H9 (cell line): ENCODE measurements around the gene TMEM35B. TPM values are rescaled to one million over a fixed set of nuclear protein-coding genes. Genes with fewer than 3 reads are reported as not detected.

ENCODE experiments used
- DNase-seq: peaks from one replicate; pipeline ENCODE4 v3.0.0-alpha.2; 2017
- H2AFZ ChIP-seq: one replicate; pipeline ENCODE4 v1.6.1; 2013; ENCODE audit warnings: mild to moderate bottlenecking, low read length, control low read depth, moderate library complexity
- H2AK5ac ChIP-seq: 2 replicates; pipeline ENCODE4 v1.6.1; 2013; ENCODE audit warnings: low read length, control low read depth, mixed read lengths; ENCODE audit not compliant: insufficient read length
- H2BK120ac ChIP-seq: one replicate; pipeline ENCODE4 v1.6.1; 2013; ENCODE audit warnings: low read depth, mild to moderate bottlenecking, low read length, control low read depth, inconsistent platforms; ENCODE audit not compliant: poor library complexity, severe bottlenecking
- H2BK12ac ChIP-seq: 2 replicates; pipeline ENCODE4 v1.6.1; 2013; ENCODE audit warnings: low read length, control low read depth, mixed read lengths, low read depth; ENCODE audit not compliant: insufficient read length
- H2BK15ac ChIP-seq: 2 replicates; pipeline ENCODE4 v1.6.1; 2013; ENCODE audit warnings: low read depth, low read length, control low read depth
- H2BK20ac ChIP-seq: one replicate; pipeline ENCODE4 v1.6.1; 2013; ENCODE audit warnings: low read depth, mild to moderate bottlenecking, low read length, control low read depth, inconsistent platforms; ENCODE audit not compliant: poor library complexity, severe bottlenecking
- H2BK5ac ChIP-seq: 2 replicates; pipeline ENCODE4 v1.6.1; 2013; ENCODE audit warnings: low read length, control low read depth, mixed read lengths; ENCODE audit not compliant: insufficient read length
- H3K14ac ChIP-seq: 2 replicates; pipeline ENCODE4 v1.6.1; 2013; ENCODE audit warnings: low read length, control low read depth; ENCODE audit not compliant: insufficient read depth
- H3K18ac ChIP-seq: 2 replicates; pipeline ENCODE4 v1.6.1; 2013; ENCODE audit warnings: low read depth, mild to moderate bottlenecking, mixed read lengths, low read length, control low read depth; ENCODE audit not compliant: insufficient read length
- H3K23ac ChIP-seq: 2 replicates; pipeline ENCODE4 v1.6.1; 2013; ENCODE audit warnings: low read length, control low read depth, mixed read lengths, low read depth; ENCODE audit not compliant: insufficient read length
- H3K23me2 ChIP-seq: 2 replicates; pipeline ENCODE4 v1.6.1; 2013; ENCODE audit warnings: low read depth, mild to moderate bottlenecking, mixed read lengths, low read length, control low read depth; ENCODE audit not compliant: insufficient read length, poor library complexity, severe bottlenecking
- H3K27ac ChIP-seq: 2 replicates; pipeline ENCODE4 v1.5.1; 2013; ENCODE audit warnings: low read length, control low read depth, mixed read lengths, low read depth; ENCODE audit not compliant: insufficient read length
- H3K27me3 ChIP-seq: 2 replicates; pipeline ENCODE4 v1.6.1; 2013; ENCODE audit warnings: low read length, control low read depth, inconsistent platforms; ENCODE audit not compliant: insufficient read depth
- H3K4ac ChIP-seq: 2 replicates; pipeline ENCODE4 v1.6.1; 2013; ENCODE audit warnings: low read depth, mild to moderate bottlenecking, control low read depth, inconsistent platforms, low read length, moderate library complexity
- H3K4me1 ChIP-seq: 2 replicates; pipeline ENCODE4 v1.6.1; 2013; ENCODE audit warnings: low read length, control low read depth, inconsistent platforms; ENCODE audit not compliant: insufficient read depth
- H3K4me2 ChIP-seq: 2 replicates; pipeline ENCODE4 v1.6.1; 2013; ENCODE audit warnings: low read length, control low read depth, mixed read lengths; ENCODE audit not compliant: insufficient read length, insufficient read depth
- H3K56ac ChIP-seq: 2 replicates; pipeline ENCODE4 v1.6.1; 2013; ENCODE audit warnings: low read depth, mild to moderate bottlenecking, mixed read lengths, low read length, control low read depth; ENCODE audit not compliant: insufficient read length
- H3K79me1 ChIP-seq: 2 replicates; pipeline ENCODE4 v1.6.1; 2013; ENCODE audit warnings: low read depth, mild to moderate bottlenecking, moderate library complexity, low read length, control low read depth, inconsistent platforms; ENCODE audit not compliant: insufficient read depth, poor library complexity, severe bottlenecking
- H3K79me2 ChIP-seq: 2 replicates; pipeline ENCODE4 v1.6.1; 2013; ENCODE audit warnings: low read length, control low read depth, inconsistent platforms; ENCODE audit not compliant: insufficient read depth
- H3K9ac ChIP-seq: 2 replicates; pipeline ENCODE4 v1.6.1; 2013; ENCODE audit warnings: low read length, control low read depth, mixed read lengths; ENCODE audit not compliant: insufficient read length; ENCODE audit errors: extremely low read depth
- H3K9me3 ChIP-seq: one replicate; pipeline ENCODE4 v1.6.1; 2013; ENCODE audit warnings: low read depth, low read length, inconsistent platforms; ENCODE audit not compliant: control insufficient read depth
- H3T11ph ChIP-seq: one replicate; pipeline ENCODE4 v1.6.1; 2013; ENCODE audit warnings: mild to moderate bottlenecking, low read length, control low read depth, inconsistent platforms
- H4K20me1 ChIP-seq: one replicate; pipeline ENCODE4 v1.6.1; 2013; ENCODE audit not compliant: control insufficient read depth, insufficient read length, insufficient read depth
- H4K5ac ChIP-seq: 2 replicates; pipeline ENCODE4 v1.6.1; 2013; ENCODE audit warnings: low read depth, mild to moderate bottlenecking, mixed read lengths, low read length, control low read depth; ENCODE audit not compliant: insufficient read length
- H4K8ac ChIP-seq: replicated peaks from 2 replicates; pipeline ENCODE4 v1.6.1; 2013; ENCODE audit warnings: low read length, control low read depth, mixed read lengths, low read depth; ENCODE audit not compliant: insufficient read length
- H4K91ac ChIP-seq: 2 replicates; pipeline ENCODE4 v1.6.1; 2013; ENCODE audit warnings: low read depth, mild to moderate bottlenecking, moderate library complexity, mixed read lengths, low read length, control low read depth; ENCODE audit not compliant: insufficient read length
- H3K27ac Mint-ChIP-seq, 3 experiments: 2 replicates in 2 of 3; 3 replicates in 1 of 3; pipeline ENCODE4 v1.8.0; 2020 to 2021; ENCODE audit warnings: mixed read lengths in 3 of 3, mild to moderate bottlenecking in 1 of 3, moderate library complexity in 1 of 3
- H3K27me3 Mint-ChIP-seq: 2 replicates; pipeline ENCODE4 v1.8.0; 2021; ENCODE audit warnings: low read depth, mild to moderate bottlenecking, moderate library complexity, mixed read lengths
- H3K36me3 Mint-ChIP-seq, 3 experiments: 2 replicates in 2 of 3; 3 replicates in 1 of 3; pipeline ENCODE4 v1.8.0; 2020 to 2021; ENCODE audit warnings: low read depth in 3 of 3, mixed read lengths in 3 of 3; ENCODE audit not compliant: insufficient read depth in 1 of 3
- H3K4me1 Mint-ChIP-seq, 2 experiments: 2 replicates each; pipeline ENCODE4 v1.8.0; 2020; ENCODE audit warnings: mixed read lengths in 2 of 2
- H3K4me3 Mint-ChIP-seq, 2 experiments: 2 replicates in 1 of 2; 3 replicates in 1 of 2; pipeline ENCODE4 v1.8.0; 2020 to 2021; ENCODE audit warnings: mild to moderate bottlenecking in 2 of 2, mixed read lengths in 2 of 2, moderate library complexity in 1 of 2
- H3K9me3 Mint-ChIP-seq, 2 experiments: 2 replicates in 1 of 2; 3 replicates in 1 of 2; pipeline ENCODE4 v1.8.0; 2020; ENCODE audit warnings: mild to moderate bottlenecking in 2 of 2, mixed read lengths in 2 of 2, moderate library complexity in 1 of 2
- CTCF ChIP-seq: fragments of 200-600 bp; sonication (generic); conservative IDR thresholded peaks from 3 replicates; pipeline ENCODE4 v1.8.0; 2021; ENCODE audit warnings: antibody characterized with exemption, mild to moderate bottlenecking
- WGBS: extraction: QIAGEN DNeasy Blood & Tissue Kit; methylation state at CpG from one replicate; pipeline ENCODE4 v1.1.7; 2013; ENCODE audit warnings: missing lambda C conversion rate, low lambda C conversion rate, mixed read lengths; ENCODE audit not compliant: insufficient read length; ENCODE audit errors: extremely low coverage; 5-methylcytosine and 5-hydroxymethylcytosine counted together
- total RNA-seq: library from RNA; stranded (reverse); gene quantifications from 2 replicates; pipeline ENCODE4 v1.2.1, GENCODE V29; 2021

TMEM35B gene
- total RNA-seq, 1 experiment from 2014 or later = 7.7 TPM

- no peak overlapping the region for H3K4ac ChIP-seq
- no peak for TF ChIP-seq CTCF
- no peaks in the 10 kb centered on the region for H4K20me1 ChIP-seq
- H4K91ac ChIP-seq = no peak overlapping the region
- peaks cover 6% of the 10 kb centered on the region for H3K23me2 ChIP-seq
- DNase-seq = no peak
- H2BK120ac ChIP-seq = no peak overlapping the region
- H3K9me3 ChIP-seq = peaks cover 4% of the 10 kb centered on the region
- WGBS = no CpG with 5 or more reads among the region's 1 CpG
- no peak overlapping the region for H3K14ac ChIP-seq
- no peak overlapping the region for H3T11ph ChIP-seq
- no peak overlapping the region for H4K8ac ChIP-seq
- no peak overlapping the region for H4K5ac ChIP-seq
- no peaks in the 10 kb centered on the region for H3K79me1 ChIP-seq
- Mint-ChIP-seq H3K36me3 (peaks cover 0 to 20% (median 18%) of the 10 kb centered on the region in 3 experiments; a peak in 5 of 7 replicates), H3K4me3 (no peak overlapping the region), H3K27me3 (peaks cover 8% of the 10 kb centered on the region), H3K4me1 (peaks cover 2 to 7% of the 10 kb centered on the region in 2 experiments), H3K9me3 (peaks cover 18 to 19% of the 10 kb centered on the region in 2 experiments), H3K27ac (no peak overlapping the region)
- H2AFZ ChIP-seq = no peak overlapping the region
- H3K27ac ChIP-seq = no peak overlapping the region
- H3K56ac ChIP-seq = no peak overlapping the region
- no peak overlapping the region for H2BK20ac ChIP-seq
- H3K79me2 ChIP-seq = no peaks in the 10 kb centered on the region; the same call in 1 of the 2 replicates
- H3K27me3 ChIP-seq = no peaks in the 10 kb centered on the region
- H2AK5ac ChIP-seq = no peak overlapping the region
- no peak overlapping the region for H2BK12ac ChIP-seq
- no peak overlapping the region for H2BK15ac ChIP-seq
- no peak overlapping the region for H2BK5ac ChIP-seq
- no peak overlapping the region for H3K18ac ChIP-seq
- no peaks in the 10 kb centered on the region for H3K4me1 ChIP-seq
- H3K4me2 ChIP-seq = no peak overlapping the region
- no peak overlapping the region for H3K9ac ChIP-seq
- no peak overlapping the region for H3K23ac ChIP-seq
These were observed 48.2 kb upstream of the TMEM35B start for GRCh38 chr1:35033346-35033745.
